HepG2 (cell line): Measurements from ENCODE around the gene JTB. TPM values are rescaled to one million over a fixed set of nuclear protein-coding genes. Genes with fewer than 3 reads are reported as not detected.

Source experiments
- ELF1 ChIP-seq: sonication (generic); formaldehyde crosslinking; IDR thresholded peaks from 2 replicates; pipeline ENCODE4 v1.4.0; 2020; ENCODE audit warnings: missing genetic modification reagents
- GFI1 ChIP-seq: sonication (generic); formaldehyde crosslinking; IDR thresholded peaks from 2 replicates; pipeline ENCODE4 v1.5.0; 2020; ENCODE audit warnings: missing genetic modification reagents, mild to moderate bottlenecking, borderline replicate concordance
- HCFC1 ChIP-seq: fragments of 150-350 bp; IDR thresholded peaks from 2 replicates; pipeline ENCODE4 v1.6.1; 2014; ENCODE audit warnings: low read depth, low read length
- IKZF5 ChIP-seq: IDR thresholded peaks from 2 replicates; pipeline ENCODE4 v1.6.1; 2018; ENCODE audit warnings: missing genetic modification reagents, mild to moderate bottlenecking, missing compliant biosample characterization
- JARID2 ChIP-seq: sonication (generic); formaldehyde crosslinking; IDR thresholded peaks from 2 replicates; pipeline ENCODE4 v1.8.1; 2023; ENCODE audit warnings: missing genetic modification reagents, inconsistent platforms; ENCODE audit not compliant: insufficient replicate concordance
- MBD4 ChIP-seq: IDR thresholded peaks from 2 replicates; pipeline ENCODE4 v1.6.1; 2012; ENCODE audit warnings: low read length, inconsistent platforms, borderline replicate concordance
- MIER2 ChIP-seq: IDR thresholded peaks from 2 replicates; pipeline ENCODE4 v1.6.1; 2016; ENCODE audit warnings: missing biosample characterization, missing genetic modification reagents
- MLLT10 ChIP-seq: sonication (generic); formaldehyde crosslinking; IDR thresholded peaks from 2 replicates; pipeline ENCODE4 v1.4.0; 2020; ENCODE audit warnings: missing genetic modification reagents
- NKX3-1 ChIP-seq: sonication (generic); formaldehyde crosslinking; IDR thresholded peaks from 2 replicates; pipeline ENCODE4 v1.5.0; 2020; ENCODE audit warnings: missing genetic modification reagents
- RBM22 ChIP-seq: fragments of 200-400 bp; formaldehyde crosslinking; optimal IDR thresholded peaks from 2 replicates; pipeline ENCODE3; 2017; ENCODE audit warnings: mild to moderate bottlenecking, low read length, moderate library complexity
- SAP130 ChIP-seq: IDR thresholded peaks from 2 replicates; pipeline ENCODE4 v1.6.1; 2016; ENCODE audit warnings: low read depth
- SIN3B ChIP-seq: fragments of 150-350 bp; IDR thresholded peaks from 2 replicates; pipeline ENCODE4 v1.6.1; 2014; ENCODE audit warnings: low read length
- TRIM22 ChIP-seq: fragments of 450-650 bp; IDR thresholded peaks from 2 replicates; pipeline ENCODE4 v1.6.1; 2017
- YY1 ChIP-seq: IDR thresholded peaks from 2 replicates; pipeline ENCODE4 v1.6.1; 2011; ENCODE audit warnings: low read length, low read depth, moderate library complexity, mild to moderate bottlenecking; ENCODE audit not compliant: insufficient read depth, insufficient replicate concordance
- ZBTB1 ChIP-seq: sonication (generic); formaldehyde crosslinking; IDR thresholded peaks from 2 replicates; pipeline ENCODE4 v1.4.0; 2020; ENCODE audit warnings: missing genetic modification reagents, borderline replicate concordance
- ZBTB3 ChIP-seq: sonication (generic); formaldehyde crosslinking; IDR thresholded peaks from 2 replicates; pipeline ENCODE4 v1.4.0; 2020; ENCODE audit warnings: low read depth, mild to moderate bottlenecking, moderate library complexity, missing genetic modification reagents, borderline replicate concordance
- ZFX ChIP-seq: sonication (generic); formaldehyde crosslinking; IDR thresholded peaks from 2 replicates; pipeline ENCODE4 v1.4.0; 2020; ENCODE audit warnings: mild to moderate bottlenecking, low read depth, missing genetic modification reagents, moderate library complexity
- ZNF138 ChIP-seq: sonication (generic); formaldehyde crosslinking; IDR thresholded peaks from 2 replicates; pipeline ENCODE4 v1.5.0; 2020; ENCODE audit warnings: mild to moderate bottlenecking, low read depth, missing genetic modification reagents
- ZNF280B ChIP-seq: sonication (generic); formaldehyde crosslinking; IDR thresholded peaks from 2 replicates; pipeline ENCODE4 v1.5.0; 2020; ENCODE audit warnings: missing genetic modification reagents, mild to moderate bottlenecking, borderline replicate concordance
- ZNF446 ChIP-seq: sonication (generic); formaldehyde crosslinking; IDR thresholded peaks from 2 replicates; pipeline ENCODE4 v1.5.0; 2020; ENCODE audit warnings: mild to moderate bottlenecking, missing genetic modification reagents
- ZNF558 ChIP-seq: sonication (generic); formaldehyde crosslinking; IDR thresholded peaks from 2 replicates; pipeline ENCODE4 v1.9.0; 2022; ENCODE audit warnings: mild to moderate bottlenecking, missing genetic modification reagents, borderline replicate concordance
- ZNF639 ChIP-seq: conservative IDR thresholded peaks from 2 replicates; pipeline ENCODE4 v1.6.1; 2018; ENCODE audit warnings: missing genetic modification reagents
- polyA plus RNA-seq, 8 experiments: library from polyadenylated mRNA; depleted of rRNA in 3 of 8; stranded (reverse) in 7 of 8; unstranded in 1 of 8; fragments of >200 nt; fragmentation: Illumina TruSeq in 4 of 8; extraction: Trizol in 4 of 8; gene quantifications; 2 replicates each; pipeline versions ENCODE4 v1.2.1 to v1.2.3, GENCODE V29; 2011 to 2016; ENCODE audit warnings: low read depth in 4 of 8, missing spikeins in 1 of 8, mixed read lengths in 1 of 8; ENCODE audit not compliant: insufficient read depth in 1 of 8
- total RNA-seq, 5 experiments: library from RNA; depleted of rRNA; stranded (reverse); fragments of >200 nt; fragmentation: Illumina TruSeq; extraction: Trizol; gene quantifications; 2 replicates each; pipeline ENCODE4 v1.2.3, GENCODE V29; 2016; ENCODE audit warnings: low read depth in 1 of 5
- TF ChIP-seq, protein P1 (sequence below): sonication (generic); formaldehyde crosslinking; IDR thresholded peaks from 2 replicates; pipeline ENCODE4 v1.5.0; 2020; ENCODE audit warnings: missing genetic modification reagents

The JTB gene
- total and polyA plus RNA-seq, 2 of the 13 experiments (the other 11 are each of a cell fraction or from before 2014, with no cell fraction given): 96.7 to 99.2 TPM

- TF ChIP-seq ZNF138 (CRISPR knock-in tag) (0 out of 2 replicates have a peak, but pooled peaks have one; percentile 43), YY1 (peak; percentile 85), RBM22 (no peak), HCFC1 (0 out of 2 replicates have a peak, but pooled peaks have one; percentile 5), ZNF280B (peak; percentile 90), ZNF639 (CRISPR knock-in tag) (peak; percentile 83), SIN3B (peak; percentile 33; the same call in 1 of the 2 replicates), MIER2 (CRISPR knock-in tag) (0 out of 2 replicates have a peak, but pooled peaks have one; percentile 31), IKZF5 (CRISPR knock-in tag) (peak; percentile 58; the same call in 1 of the 2 replicates), SAP130 (CRISPR knock-in tag) (peak; percentile 92), MBD4 (no peak), ZNF558 (CRISPR knock-in tag) (peak; percentile 93; the same call in 1 of the 2 replicates), ZFX (peak; percentile 79), ZNF446 (CRISPR knock-in tag) (0 out of 2 replicates have a peak, but pooled peaks have one; percentile 54), ZBTB1 (CRISPR knock-in tag) (no peak), JARID2 (CRISPR knock-in tag) (no peak), GFI1 (peak; percentile 55; the same call in 1 of the 2 replicates), NKX3-1 (CRISPR knock-in tag) (0 out of 2 replicates have a peak, but pooled peaks have one; percentile 43), TRIM22 (no peak), ELF1 (CRISPR knock-in tag) (peak; percentile 38; the same call in 1 of the 2 replicates), MLLT10 (CRISPR knock-in tag) (no peak), ZBTB3 (CRISPR knock-in tag) (peak; percentile 85)
- TF ChIP-seq, protein P1, sequence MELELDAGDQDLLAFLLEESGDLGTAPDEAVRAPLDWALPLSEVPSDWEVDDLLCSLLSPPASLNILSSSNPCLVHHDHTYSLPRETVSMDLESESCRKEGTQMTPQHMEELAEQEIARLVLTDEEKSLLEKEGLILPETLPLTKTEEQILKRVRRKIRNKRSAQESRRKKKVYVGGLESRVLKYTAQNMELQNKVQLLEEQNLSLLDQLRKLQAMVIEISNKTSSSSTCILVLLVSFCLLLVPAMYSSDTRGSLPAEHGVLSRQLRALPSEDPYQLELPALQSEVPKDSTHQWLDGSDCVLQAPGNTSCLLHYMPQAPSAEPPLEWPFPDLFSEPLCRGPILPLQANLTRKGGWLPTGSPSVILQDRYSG (CRISPR knock-in tag): 0 out of 2 replicates have a peak, but pooled peaks have one; percentile 84
These were observed 10.1 kb downstream of the JTB start, which contains the start of gene CREB3L4 (continued) for GRCh38 chr1:153967107-153967999.
